ENCODE data around the gene PDIA2.
"Not testable (repeated sequence)": the region's sequence is repeated elsewhere in the genome, so short reads cannot be mapped to it uniquely, and the experiment has no call there.

PDIA2 gene, protein sequence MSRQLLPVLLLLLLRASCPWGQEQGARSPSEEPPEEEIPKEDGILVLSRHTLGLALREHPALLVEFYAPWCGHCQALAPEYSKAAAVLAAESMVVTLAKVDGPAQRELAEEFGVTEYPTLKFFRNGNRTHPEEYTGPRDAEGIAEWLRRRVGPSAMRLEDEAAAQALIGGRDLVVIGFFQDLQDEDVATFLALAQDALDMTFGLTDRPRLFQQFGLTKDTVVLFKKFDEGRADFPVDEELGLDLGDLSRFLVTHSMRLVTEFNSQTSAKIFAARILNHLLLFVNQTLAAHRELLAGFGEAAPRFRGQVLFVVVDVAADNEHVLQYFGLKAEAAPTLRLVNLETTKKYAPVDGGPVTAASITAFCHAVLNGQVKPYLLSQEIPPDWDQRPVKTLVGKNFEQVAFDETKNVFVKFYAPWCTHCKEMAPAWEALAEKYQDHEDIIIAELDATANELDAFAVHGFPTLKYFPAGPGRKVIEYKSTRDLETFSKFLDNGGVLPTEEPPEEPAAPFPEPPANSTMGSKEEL

DNA sequence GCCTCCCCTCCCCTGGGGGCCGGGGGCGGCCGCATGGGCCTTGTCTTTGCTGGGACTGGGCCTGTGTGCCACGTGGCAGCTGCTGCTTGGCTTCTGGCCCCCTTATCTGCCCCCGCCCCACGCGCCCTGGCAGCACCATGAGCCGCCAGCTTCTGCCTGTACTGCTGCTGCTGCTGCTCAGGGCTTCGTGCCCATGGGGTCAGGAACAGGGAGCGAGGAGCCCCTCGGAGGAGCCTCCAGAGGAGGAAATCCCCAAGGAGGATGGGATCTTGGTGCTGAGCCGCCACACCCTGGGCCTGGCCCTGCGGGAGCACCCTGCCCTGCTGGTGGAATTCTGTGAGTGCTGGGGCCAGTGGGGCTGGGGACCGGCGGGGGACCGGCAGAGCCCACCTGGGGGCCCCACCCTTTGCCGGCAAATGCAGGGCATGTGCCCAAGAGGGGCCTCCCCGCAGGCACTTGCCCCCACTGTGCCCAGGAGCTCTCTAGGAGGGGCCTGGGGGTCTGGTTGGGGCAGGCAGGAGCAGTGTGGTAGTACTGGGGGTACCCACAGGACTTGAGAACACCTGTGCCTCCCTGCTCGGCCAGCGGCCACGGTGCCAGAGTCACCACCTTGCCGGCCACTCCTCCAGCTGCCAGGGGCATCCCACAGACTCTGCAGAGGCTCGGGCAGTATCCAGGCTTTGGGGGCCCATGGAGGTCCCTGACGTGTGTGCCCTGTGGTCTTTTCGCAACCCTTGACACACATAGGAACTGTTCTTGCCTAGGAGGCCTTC, at the start of gene PDIA2:
Gene PDIA2, plus strand, starts transcription at position 132 of the 773 bp plus-strand sequence. Its CDS starts 6 bp downstream, at position 138.
- no peak for DNase-seq

DNA sequence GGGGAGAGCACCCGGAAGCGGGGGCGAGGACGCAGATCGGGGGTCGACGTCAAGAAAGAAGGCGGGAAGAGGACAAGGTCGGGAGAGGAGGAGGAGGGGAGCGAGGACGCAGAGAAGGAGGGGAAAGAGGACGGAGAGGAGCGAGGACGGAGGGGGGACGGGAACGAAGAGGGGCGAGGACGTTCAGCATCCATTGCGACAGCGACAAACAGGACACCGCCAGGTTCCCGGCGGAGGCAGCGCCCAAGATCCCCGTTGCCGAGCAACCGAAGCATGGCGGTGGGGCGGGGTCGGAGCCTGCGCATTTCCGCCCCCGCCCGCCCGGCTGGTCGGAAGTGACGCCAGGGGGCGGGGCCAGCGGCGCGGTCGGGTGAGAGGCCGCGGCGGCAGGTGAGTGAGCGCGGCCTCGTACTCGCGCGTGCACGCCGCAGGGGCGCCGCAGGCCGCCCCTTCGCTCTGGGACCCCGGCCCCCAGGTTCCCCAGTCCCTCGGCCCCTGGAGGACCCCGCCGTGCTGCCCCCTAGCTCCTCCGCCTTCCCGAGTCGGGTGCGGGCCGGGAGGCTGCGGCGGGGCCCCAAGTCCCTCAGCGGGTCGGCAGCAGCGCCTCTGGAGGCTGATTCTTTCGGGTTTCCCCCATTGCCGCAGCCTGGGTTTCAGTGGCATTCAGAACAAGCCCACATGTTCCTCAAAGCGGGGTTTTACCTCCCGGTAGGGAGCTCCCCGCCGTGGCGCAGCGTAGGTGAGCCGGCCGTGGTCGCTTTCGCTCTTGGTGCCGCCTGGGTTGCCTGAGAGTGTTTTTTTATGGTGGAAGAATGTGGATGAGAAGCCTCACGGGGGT, 48.3 kb upstream of the PDIA2 start, which contains the start of gene FAM234A:
Gene FAM234A, plus strand, starts transcription at position 354 of the 838 bp plus-strand sequence. CDS start 19,593 bp downstream, outside the sequence.
- DNase-seq = peak; percentile 95

DNA sequence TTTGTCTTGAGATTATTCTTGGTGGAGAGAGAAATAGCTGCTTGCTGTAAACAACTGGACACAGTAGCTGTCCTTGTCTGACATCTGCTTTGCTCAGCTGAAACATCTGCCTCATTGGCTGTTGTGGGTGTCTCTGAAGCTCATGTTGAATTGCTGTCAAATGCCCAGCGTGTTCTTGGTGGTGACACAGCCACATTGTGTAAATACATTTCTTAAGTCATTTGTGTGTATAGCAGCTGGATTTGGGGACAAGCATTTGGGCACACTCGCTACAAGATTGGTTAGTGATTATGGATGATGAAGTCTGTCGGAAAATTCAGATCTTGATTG, 43.1 kb upstream of the PDIA2 start:
- DNase-seq = no peak

DNA sequence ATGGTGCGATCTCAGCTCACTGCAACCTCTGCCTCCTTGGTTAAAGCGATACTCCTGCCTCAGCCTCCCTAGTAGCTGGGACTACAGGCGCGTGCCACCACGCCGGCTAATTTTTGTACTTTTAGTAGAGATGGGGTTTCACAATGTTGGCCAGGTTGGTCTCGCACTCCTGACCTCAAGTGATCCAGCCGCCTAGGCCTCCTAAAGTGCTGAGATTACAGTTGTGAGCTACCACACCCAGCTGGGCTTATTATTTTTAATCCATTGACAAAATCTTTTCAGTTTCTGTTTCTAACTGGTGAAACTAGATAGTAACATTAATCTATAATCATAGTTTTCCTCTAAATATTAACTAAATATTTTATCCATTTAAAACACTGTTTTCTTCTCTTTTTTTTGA, 42.4 kb upstream of the PDIA2 start:
- no peak for DNase-seq

DNA sequence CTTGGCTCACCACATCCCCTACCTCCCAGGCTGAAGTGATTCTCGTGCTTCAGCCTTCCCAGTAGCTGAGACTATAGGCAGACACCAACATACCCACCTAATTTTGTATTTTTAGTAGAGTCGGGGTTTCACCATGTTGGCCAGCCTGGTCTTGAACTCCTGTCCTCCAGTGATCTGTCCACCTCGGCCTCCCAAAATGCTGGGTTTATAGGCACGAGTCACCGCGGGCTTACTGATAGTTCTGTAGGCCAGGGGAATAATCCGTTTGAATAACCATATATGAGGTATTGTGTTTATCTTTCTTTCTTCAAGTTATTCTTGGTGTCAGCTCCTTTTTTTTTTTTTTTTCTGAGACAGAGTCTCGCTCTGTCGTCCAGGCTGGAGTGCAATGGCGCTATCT, 40.7 kb upstream of the PDIA2 start:
- no peak for DNase-seq

DNA sequence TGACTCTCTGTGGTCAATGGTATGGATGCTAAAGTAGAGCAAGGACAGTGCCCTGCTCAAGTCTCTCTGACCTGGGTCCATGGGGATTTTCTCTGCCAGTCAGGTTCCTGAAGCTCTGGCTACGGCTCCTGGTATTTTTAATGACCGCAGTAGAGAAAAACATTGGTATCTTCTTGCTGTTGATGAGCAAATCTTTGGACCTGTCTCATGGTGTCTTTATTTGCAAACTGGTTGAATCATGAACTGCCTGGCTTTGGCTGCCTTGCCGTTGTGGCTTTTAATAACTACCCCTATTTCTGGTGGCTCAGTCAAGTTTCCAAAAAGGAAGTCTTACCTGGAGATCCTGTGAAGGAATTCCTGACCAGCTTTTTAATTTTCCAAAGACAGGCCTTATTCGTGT, 39.6 kb upstream of the PDIA2 start:
- DNase-seq = no peak

DNA sequence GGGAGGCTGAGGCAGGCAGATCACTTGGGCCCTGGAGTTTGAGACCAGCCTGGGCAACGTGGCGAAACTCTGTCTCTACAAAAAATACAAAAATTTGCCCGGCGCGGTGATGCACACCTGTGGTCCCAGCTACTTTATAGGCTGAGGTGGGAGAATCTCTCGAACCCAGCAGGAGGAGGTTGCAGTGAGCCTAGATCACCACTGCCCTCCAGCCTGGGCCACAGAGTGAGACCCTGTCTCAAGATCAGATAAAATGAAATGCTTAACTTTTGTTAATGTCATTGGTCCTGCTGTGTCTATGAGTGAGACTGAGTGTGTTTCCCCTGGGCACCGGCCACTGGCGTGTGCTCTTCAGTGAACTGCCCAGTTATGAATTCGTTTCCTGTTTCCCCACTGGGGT, 37.9 kb upstream of the PDIA2 start:
- no peak for DNase-seq

DNA sequence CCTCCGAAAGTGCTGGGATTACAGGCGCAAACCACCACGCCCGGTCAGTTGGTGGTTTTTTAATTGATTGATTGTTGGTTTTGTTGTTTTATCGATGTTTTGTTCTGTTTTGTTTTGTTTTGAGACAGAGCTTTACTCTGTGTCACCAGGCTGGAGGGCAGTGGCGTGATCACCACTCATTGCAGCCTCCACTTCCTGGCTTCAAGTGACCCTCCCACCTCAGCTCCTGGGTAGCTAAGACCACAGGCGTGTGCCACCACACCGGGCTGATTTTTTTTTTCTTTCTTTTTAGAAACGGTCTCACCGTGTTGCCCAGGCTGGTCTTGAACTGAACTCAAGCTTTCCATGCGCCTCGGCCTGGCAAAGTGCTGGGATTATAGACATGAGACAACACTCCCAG, 35.9 kb upstream of the PDIA2 start:
- DNase-seq = no peak

DNA sequence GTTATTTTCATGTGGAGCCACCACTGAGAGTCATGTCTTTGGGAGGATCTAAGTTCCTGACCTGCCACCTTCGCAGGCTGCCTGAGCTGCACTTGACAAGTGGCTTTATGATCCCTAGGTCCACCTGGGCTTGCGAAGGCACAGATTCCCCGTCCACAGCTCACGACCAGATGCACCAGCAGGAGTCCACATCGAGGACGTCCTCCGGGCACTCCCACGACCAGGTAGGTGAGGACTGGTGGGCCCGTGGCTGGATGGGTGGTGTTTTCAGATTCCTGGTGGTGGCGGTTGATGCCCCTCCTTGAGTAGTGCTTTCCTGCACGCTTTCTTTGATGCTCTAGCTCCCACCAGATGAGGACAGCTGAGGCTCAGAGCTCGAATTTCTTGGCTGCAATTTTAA, 33.5 kb upstream of the PDIA2 start:
- DNase-seq = no peak

DNA sequence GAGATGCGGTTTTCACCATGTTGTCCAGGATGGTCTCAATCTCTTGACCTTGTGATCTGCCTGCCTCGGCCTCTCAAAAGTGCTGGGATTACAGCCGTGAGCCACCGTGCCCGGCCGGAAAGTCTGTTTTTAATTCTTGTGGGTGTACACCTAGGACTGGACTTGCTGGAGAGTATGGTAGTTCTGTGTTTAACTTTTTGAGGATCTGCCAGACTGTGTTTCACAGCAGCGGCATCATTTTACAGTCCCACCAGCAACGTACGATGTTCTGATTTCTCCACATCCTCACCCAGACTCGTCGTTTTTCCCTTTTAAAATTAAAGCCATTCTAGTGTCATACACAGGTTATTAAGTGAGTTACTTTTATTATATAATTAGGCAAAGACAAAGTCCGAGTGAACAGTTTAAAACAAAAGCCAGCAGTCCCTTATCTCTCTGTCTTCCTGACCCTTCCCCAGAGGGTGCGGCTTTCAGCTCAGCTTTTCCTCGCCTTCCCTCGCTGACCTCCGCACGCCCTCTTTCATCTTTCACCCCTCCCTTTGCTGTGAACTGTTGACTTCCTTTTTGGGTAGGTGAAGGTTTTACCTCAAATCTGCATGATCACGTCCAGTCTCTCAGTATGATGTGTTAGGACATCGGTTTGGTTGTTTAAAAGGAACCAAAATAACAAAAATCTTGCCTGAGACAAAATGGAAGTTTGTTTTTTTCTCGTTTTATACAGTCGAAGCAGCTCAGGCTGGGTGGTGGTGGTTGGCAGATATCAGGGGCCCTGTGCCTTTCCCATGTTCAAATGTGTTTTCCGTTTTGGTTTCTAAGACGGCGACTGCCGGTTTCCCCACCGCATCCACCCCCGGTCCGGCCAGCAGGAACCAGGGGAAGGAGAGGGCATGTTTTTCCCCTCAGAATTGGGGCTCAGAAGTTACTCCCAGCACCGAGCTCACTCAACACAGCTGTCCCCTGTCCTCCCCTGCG, 30.3 kb upstream of the PDIA2 start:
- DNase-seq = no peak

DNA sequence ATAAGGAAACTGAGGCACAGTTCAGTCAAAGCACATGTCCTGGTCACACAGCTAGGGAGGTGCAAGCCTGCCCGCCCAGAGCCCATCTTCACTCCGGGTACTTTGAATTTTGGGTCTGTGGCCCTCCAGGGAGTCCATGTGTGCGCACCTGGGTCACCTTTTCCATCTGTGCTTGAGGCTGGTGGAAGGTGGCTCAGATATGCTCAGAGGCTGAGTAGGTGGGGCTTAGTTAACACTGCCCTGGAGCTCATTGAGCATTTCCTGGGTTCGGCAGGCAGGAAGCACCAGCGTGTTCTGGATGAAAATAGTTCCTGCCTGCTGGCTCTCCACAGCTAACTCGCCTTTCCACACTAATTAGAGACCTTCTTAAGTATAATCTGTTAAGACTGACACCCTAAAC, 29.1 kb upstream of the PDIA2 start:
- no peak for DNase-seq

DNA sequence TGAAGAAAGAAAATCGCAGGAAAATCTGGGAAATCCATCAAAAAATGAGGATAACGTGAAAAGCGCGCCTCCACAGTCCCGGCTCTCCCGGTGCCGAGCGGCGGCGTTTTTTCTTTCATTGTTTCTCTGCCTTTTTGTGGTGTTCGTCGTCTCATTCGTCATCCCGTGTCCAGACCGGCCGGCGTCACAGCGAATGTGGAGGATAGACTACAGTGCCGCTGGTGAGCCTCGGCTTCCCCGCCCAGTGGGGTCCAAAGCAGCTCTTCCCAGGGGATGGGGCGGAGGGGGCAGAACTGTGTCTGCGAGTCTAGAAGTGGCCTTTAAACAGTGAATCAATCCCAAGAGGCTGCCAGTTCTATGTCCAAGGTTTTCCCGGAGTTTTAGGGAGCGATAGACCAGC, 28.5 kb upstream of the PDIA2 start:
- DNase-seq = no peak

DNA sequence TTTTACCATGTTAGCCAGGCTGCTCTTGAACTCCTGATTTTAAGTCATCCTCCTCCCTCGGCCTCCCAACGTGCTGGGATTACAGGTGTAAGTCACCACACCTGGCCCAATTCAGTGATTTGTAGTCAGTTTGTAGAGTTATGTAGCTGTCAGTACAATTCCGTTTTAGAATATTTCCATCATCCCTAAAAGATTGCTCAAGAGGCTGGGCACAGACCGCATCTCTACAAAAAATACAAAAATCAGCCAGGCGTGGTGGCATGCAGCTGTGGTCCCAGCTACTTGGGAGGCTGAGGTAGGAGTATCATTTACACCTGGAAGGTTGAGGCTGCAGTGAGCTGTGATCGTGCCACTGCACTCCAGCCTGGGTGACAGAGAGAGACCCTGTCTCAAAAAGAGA, 27.8 kb upstream of the PDIA2 start:
- no peak for DNase-seq

DNA sequence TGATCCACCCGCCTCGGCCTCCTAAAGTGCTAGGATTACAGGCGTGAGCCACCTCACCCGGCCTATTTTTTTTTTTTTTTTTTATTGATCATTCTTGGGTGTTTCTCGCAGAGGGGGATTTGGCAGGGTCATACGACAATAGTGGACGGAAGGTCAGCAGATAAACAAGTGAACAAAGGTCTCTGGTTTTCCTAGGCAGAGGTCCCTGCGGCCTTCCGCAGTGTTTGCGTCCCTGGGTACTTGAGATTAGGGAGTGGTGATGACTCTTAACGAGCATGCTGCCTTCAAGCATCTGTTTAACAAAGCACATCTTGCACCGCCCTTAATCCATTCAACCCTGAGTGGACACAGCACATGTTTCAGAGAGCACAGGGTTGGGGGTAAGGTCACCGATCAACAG, 24.9 kb upstream of the PDIA2 start:
- DNase-seq = not testable (repeated sequence)

DNA sequence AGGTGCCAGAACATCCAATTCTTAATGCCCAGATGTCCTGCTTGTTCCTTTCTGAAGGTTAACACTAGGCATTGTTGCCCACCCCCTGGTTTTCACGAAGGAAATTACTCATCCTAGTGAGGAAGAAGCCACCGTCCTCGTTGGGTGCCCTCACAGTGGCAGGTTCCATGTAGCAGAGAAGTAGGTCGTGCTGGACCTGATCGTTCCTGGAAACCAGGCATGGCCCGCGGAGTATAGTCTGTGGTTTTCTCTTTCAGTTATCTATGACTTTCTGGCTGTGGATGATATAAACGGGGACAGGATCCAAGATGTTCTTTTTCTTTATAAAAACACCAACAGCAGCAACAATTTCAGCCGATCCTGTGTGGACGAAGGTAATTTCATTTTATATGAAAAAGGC, 23.7 kb upstream of the PDIA2 start:
- no peak for DNase-seq

DNA sequence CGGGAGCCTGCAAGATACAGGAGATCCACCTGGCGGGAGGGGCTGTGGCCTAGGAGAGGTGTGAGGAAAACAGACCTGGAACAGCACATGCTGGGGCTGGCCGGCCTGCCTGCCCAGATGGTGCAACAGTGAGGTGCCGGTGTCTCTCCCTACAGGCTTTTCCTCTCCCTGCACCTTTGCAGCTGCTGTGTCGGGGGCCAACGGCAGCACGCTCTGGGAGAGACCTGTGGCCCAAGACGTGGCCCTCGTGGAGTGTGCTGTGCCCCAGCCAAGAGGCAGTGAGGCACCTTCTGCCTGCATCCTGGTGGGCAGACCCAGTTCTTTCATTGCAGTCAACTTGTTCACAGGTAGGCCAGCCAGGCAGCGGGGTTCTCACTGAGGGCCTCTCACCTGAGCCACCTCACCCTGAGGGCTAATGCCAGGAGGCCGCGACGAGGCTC, 23.1 kb upstream of the PDIA2 start:
- peak; percentile 61 for DNase-seq

DNA sequence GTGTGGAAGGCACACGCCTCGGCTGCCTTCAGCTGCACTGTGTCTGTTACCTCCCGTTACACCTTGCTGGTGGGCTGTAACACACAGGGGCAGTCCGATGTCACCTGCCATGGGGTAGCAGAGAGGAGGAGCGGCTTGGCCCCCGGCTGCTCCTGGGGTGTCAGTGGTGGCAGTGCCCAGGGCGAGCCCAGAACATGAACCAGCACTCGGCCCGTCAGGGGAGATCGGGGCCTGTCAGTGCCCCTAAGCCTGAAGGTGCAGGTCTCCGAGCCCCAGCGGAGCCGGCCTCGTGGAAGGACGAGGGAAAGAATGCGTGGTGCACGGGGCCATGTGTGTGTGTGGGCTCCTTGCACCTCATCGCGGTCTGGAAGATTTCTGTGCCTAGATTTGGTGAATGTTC, 22.6 kb upstream of the PDIA2 start:
- DNase-seq = no peak

DNA sequence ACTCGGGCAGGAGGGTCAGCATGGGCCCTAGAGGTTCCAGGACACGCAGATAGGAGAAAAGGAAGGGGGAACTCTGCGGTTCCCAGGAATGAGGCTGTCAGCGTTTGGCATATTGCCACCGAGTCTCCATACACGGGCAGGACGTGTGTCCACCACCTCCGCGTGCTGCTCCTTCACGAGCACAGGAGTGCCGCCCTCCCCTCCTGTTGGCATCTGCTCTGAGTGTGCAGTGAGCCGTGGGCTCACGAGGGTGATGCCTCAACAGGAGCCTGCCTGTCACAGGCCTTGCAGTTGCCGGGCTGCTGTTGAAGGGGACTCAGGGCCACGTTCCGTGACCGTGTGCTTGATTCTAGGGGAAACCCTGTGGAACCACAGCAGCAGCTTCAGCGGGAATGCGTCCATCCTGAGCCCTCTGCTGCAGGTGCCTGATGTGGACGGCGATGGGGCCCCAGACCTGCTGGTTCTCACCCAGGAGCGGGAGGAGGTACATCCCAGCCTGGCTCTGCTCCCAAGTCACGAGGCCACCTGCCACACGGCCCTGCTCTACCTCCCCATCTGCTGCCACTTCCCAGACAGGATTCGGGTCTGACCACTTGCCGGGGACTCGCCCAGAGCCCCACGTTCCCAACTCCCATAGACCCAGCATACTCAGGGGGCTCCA, 21.8 kb upstream of the PDIA2 start:
- peak; percentile 78 for DNase-seq

DNA sequence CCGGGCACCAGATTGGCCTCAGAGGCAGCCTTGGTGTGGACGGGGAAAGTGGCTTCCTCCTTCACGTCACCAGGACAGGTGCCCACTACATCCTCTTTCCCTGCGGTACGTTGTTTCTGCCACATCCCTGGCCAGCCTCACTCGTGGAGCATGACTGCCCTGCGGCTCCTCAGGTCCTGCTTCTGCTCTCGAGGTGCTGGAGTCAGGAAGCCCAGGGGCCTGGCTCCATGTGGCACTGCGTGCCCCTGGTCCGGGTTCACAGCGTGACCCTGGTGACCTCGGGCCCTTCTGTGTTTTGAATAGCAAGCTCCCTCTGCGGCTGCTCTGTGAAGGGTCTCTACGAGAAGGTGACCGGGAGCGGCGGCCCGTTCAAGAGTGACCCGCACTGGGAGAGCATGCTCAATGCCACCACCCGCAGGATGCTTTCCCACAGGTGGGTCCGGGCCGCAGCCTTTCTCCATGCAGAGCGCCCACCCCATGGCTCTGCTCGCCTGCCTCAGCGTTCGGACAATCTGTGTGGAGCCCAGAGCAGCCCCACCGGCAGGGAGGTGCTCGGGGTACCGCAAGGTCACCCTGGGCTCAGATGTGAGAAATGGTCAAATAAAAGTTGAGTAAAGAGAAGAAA, 20.7 kb upstream of the PDIA2 start:
- DNase-seq = no peak

DNA sequence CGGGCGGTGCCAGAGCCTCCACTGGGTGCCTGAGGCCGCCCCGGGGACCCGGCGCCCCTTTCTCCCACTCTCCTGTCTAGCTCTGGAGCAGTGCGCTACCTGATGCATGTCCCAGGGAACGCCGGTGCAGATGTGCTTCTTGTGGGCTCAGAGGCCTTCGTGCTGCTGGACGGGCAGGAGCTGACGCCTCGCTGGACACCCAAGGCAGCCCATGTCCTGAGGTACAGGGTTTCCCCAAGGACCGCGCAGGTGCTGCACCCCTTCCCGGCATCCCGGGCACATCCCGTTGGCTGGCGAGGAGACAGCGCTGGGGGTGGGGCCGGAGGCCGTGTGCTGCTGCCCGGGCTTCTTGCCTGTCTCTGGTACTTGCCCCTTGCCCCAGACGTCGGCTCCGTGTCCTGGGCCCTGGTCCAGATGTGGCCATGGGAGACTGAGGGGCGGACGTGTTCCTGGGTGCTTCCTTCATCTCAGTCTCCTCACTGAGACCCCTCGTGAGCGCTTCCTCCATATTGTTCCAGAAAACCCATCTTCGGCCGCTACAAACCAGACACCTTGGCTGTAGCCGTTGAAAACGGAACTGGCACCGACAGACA, 19.7 kb upstream of the PDIA2 start:
- DNase-seq = no peak
